IPS-18a (cell line): ENCODE results near the gene WTIP.

Experiments used
- H3K27ac ChIP-seq: one replicate; pipeline ENCODE4 v1.5.1; 2013; ENCODE audit warnings: low read length
- H3K27me3 ChIP-seq: one replicate; pipeline ENCODE4 v1.6.1; 2013; ENCODE audit warnings: mild to moderate bottlenecking, low read length; ENCODE audit not compliant: control insufficient read depth, insufficient read depth
- H3K36me3 ChIP-seq: one replicate; pipeline ENCODE4 v1.6.1; 2013; ENCODE audit warnings: low read depth, low read length; ENCODE audit not compliant: control insufficient read depth
- H3K4me1 ChIP-seq: one replicate; pipeline ENCODE4 v1.6.1; 2013; ENCODE audit warnings: low read depth, low read length; ENCODE audit not compliant: control insufficient read depth
- H3K4me3 ChIP-seq: one replicate; pipeline ENCODE4 v1.5.1; 2013; ENCODE audit warnings: low read length
- H3K9ac ChIP-seq: one replicate; pipeline ENCODE4 v1.6.1; 2013; ENCODE audit warnings: mild to moderate bottlenecking, low read length, moderate library complexity
- H3K9me3 ChIP-seq: one replicate; pipeline ENCODE4 v1.6.1; 2013; ENCODE audit warnings: low read depth, low read length; ENCODE audit not compliant: control insufficient read depth

The WTIP gene

GRCh38 chr19:34480491-34480890 lies 1.1 kb upstream of the WTIP start:
- H3K4me3 ChIP-seq, result peak overlapping the region; percentile 57

GRCh38 chr19:34481861-34482379 lies 362 bp downstream of the WTIP start:
- Histone ChIP-seq H3K4me1 (peaks cover 4% of the 10 kb centered on the region), H3K4me3 (peak overlapping the region; percentile 80), H3K27ac (no peak overlapping the region)

More at GRCh38 chr19:34480491-34480890, 1.1 kb upstream of the WTIP start:
- Histone ChIP-seq H3K4me1 (peaks cover 4% of the 10 kb centered on the region), H3K27ac (no peak overlapping the region), H3K9me3 (no peaks in the 10 kb centered on the region), H3K9ac (no peak overlapping the region), H3K27me3 (peaks cover 25% of the 10 kb centered on the region), H3K36me3 (no peaks in the 10 kb centered on the region)

GRCh38 chr19:34482380-34483250 lies 1.1 kb downstream of the WTIP start:
- H3K4me3 ChIP-seq, result peak overlapping the region; percentile 80
- H3K36me3 ChIP-seq, result no peaks in the 10 kb centered on the region
- peaks cover 4% of the 10 kb centered on the region for H3K4me1 ChIP-seq
- H3K9me3 ChIP-seq, result no peaks in the 10 kb centered on the region
- H3K27ac ChIP-seq, result no peak overlapping the region
- peak overlapping the region; percentile 45 for H3K9ac ChIP-seq
- peaks cover 25% of the 10 kb centered on the region for H3K27me3 ChIP-seq

More at GRCh38 chr19:34481861-34482379, 362 bp downstream of the WTIP start:
- Histone ChIP-seq H3K9me3 (no peaks in the 10 kb centered on the region), H3K9ac (no peak overlapping the region), H3K27me3 (peaks cover 25% of the 10 kb centered on the region), H3K36me3 (no peaks in the 10 kb centered on the region)

DNA sequence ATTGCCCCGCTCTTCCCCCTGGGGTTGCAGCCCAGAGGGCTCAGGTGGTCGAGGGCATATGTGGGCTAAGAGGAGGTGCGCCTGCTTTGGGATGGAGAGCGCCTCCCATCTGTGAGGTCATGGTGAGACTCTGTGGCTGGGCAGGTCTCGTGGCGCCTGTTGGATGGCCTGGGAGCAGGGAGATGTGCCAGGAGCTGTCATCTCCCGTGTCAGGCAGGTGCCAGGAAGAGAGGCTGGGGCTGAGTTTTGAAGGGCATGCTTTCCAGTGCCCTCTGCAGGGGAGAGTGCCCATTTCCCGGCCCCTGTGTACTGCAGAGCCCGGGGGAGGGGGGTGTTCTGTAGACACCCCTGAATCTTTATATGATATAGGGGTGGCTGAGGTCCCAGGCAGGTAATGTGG lies 2.8 kb downstream of the WTIP start:
- Histone ChIP-seq H3K4me1 (peaks cover 4% of the 10 kb centered on the region), H3K27ac (no peak overlapping the region), H3K36me3 (no peaks in the 10 kb centered on the region), H3K27me3 (peaks cover 25% of the 10 kb centered on the region), H3K9ac (no peak overlapping the region), H3K4me3 (no peak overlapping the region), H3K9me3 (no peaks in the 10 kb centered on the region)

GRCh38 chr19:34485831-34486230 lies 4.3 kb downstream of the WTIP start:
- H3K4me1 ChIP-seq, result no peaks in the 10 kb centered on the region
- peaks cover 5% of the 10 kb centered on the region for H3K36me3 ChIP-seq
- peaks cover 13% of the 10 kb centered on the region for H3K27me3 ChIP-seq
- no peaks in the 10 kb centered on the region for H3K9me3 ChIP-seq
- no peak overlapping the region for H3K4me3 ChIP-seq
- H3K9ac ChIP-seq, result no peak overlapping the region
- no peak overlapping the region for H3K27ac ChIP-seq

DNA sequence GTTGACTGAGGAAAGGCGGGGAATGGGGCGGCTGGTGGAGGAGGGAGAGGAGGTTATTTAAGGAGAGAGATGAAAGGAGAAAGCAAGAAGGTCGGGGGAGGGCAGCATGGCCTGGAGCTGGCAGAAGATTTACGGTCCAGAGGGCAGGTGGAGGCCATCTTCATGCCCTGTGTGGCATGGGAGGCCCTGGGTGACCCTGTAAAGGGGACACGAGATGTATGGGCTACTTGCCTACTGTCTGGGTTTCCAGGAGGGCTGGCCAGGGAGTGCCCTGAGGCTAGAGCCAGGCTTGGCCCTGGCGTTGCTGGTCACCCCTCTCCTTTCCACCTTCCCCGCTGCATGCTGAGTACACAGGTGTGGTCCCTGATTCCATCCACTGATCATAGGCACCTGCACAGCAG lies 6.1 kb downstream of the WTIP start:
- Histone ChIP-seq H3K4me3 (no peak overlapping the region), H3K4me1 (no peaks in the 10 kb centered on the region), H3K9me3 (no peaks in the 10 kb centered on the region), H3K9ac (no peak overlapping the region), H3K27me3 (peaks cover 11% of the 10 kb centered on the region), H3K36me3 (peaks cover 8% of the 10 kb centered on the region), H3K27ac (no peak overlapping the region)

DNA sequence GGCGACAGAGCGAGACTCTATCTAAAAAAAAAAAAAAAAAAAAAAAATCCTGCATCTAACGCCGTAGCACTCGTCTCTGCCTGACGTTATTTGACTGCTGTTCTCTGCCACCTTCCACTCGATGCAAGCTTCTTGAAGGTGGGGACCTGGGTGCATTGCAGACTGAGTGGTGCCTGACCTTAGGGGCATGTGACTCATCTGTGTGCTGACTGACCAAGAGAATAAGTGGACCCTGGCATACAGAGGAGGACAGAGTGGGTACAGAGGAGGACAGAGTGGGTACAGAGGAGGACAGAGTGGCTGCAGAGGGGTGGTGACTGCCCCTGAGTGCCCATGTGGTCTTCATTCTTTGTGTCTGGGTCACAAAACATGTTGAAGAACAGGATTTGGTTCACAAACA lies 7.6 kb downstream of the WTIP start:
- no peak overlapping the region for H3K9ac ChIP-seq
- no peak overlapping the region for H3K27ac ChIP-seq
- no peak overlapping the region for H3K4me3 ChIP-seq
- no peaks in the 10 kb centered on the region for H3K9me3 ChIP-seq
- peaks cover 20% of the 10 kb centered on the region for H3K36me3 ChIP-seq
- no peaks in the 10 kb centered on the region for H3K27me3 ChIP-seq
- H3K4me1 ChIP-seq, result no peaks in the 10 kb centered on the region

DNA sequence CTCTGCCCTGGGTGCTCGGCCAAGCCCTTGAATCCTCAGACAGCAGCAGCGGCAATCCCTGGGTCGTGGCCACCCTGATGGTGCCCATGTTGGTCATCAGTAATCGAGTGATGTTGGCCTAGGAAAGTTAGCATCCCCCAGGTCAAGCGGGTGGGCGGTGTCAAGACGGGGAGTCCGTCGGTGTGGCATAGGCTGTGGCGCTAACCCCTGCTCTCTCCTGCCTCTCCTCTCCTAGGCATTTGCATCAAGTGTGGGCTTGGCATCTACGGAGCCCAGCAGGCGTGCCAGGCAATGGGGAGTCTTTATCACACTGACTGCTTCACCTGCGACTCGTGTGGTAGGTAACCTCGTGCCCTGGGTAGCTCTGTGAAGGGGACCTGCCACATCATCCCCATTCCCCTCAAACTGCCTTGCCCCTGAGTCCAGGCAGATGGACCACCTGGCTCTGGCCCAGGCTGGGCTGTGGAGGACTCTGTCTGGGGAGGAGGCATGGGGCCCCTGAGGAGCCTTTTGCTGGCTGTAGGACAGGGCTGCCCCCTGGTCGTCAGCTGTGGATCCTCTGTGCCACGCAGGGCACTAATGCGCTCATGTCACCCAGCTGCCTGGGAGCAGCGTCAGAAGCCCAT lies 8.7 kb downstream of the WTIP start:
- no peaks in the 10 kb centered on the region for H3K9me3 ChIP-seq
- no peaks in the 10 kb centered on the region for H3K4me1 ChIP-seq
- H3K9ac ChIP-seq, result no peak overlapping the region
- H3K4me3 ChIP-seq, result no peak overlapping the region
- H3K36me3 ChIP-seq, result peaks cover 20% of the 10 kb centered on the region
- H3K27me3 ChIP-seq, result no peaks in the 10 kb centered on the region
- H3K27ac ChIP-seq, result no peak overlapping the region

DNA sequence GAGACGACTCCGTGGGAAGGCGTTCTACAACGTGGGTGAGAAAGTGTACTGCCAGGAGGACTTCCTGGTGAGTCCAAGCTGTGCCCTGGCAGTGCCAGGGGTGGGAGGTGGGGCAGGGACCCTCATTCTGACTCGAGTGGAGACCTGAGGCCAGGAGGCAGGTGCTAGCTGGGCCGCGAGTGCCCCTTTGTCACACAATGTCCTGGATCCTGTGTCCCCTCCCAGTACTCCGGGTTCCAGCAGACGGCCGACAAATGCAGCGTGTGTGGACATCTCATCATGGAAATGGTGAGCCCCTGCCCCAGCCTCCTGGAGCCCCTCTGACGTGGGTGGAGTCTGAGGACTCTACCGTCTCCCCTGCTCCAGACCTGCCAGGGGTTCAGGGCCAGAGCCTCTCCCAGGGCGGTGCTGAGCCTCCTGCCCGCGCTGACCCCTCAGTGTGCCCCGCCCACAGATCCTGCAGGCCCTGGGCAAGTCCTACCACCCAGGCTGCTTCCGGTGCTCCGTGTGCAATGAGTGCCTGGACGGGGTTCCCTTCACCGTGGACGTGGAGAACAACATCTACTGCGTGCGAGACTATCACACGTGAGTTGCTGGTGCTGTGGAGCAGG lies 11.6 kb downstream of the WTIP start:
- H3K27me3 ChIP-seq, result no peaks in the 10 kb centered on the region
- H3K9me3 ChIP-seq, result no peaks in the 10 kb centered on the region
- peaks cover 20% of the 10 kb centered on the region for H3K36me3 ChIP-seq
- no peak overlapping the region for H3K9ac ChIP-seq
- H3K4me1 ChIP-seq, result no peaks in the 10 kb centered on the region
- no peak overlapping the region for H3K27ac ChIP-seq
- no peak overlapping the region for H3K4me3 ChIP-seq

GRCh38 chr19:34493649-34494044 lies 12.1 kb downstream of the WTIP start:
- no peaks in the 10 kb centered on the region for H3K4me1 ChIP-seq
- H3K9ac ChIP-seq, result no peak overlapping the region
- peaks cover 20% of the 10 kb centered on the region for H3K36me3 ChIP-seq

GRCh38 chr19:34494601-34495000 lies 13.0 kb downstream of the WTIP start:
- Histone ChIP-seq H3K9me3 (no peaks in the 10 kb centered on the region), H3K36me3 (peaks cover 20% of the 10 kb centered on the region), H3K27me3 (no peaks in the 10 kb centered on the region), H3K4me1 (no peaks in the 10 kb centered on the region), H3K4me3 (no peak overlapping the region), H3K9ac (no peak overlapping the region), H3K27ac (no peak overlapping the region)

More at GRCh38 chr19:34493649-34494044, 12.1 kb downstream of the WTIP start:
- Histone ChIP-seq H3K9me3 (no peaks in the 10 kb centered on the region), H3K4me3 (no peak overlapping the region), H3K27ac (no peak overlapping the region), H3K27me3 (no peaks in the 10 kb centered on the region)
